Right lobe of liver (tissue), 4 donors: ENCODE measurements around the gene UBE2E2.

ENCODE experiments used
- POLR2A ChIP-seq: fragments of 450-650 bp; IDR thresholded peaks from one replicate; pipeline ENCODE4 v1.6.1; 2017; ENCODE audit warnings: antibody characterized with exemption, mild to moderate bottlenecking
- TF ChIP-seq, protein P1 (sequence below), 4 donors: fragments of 200-600 bp in 3 of 4; fragments of 450-650 bp in 1 of 4; IDR thresholded peaks; one replicate each; pipeline versions ENCODE4 v1.5.1 to v1.8.0; 2016 to 2022; ENCODE audit warnings: antibody characterized with exemption in 4 of 4, mild to moderate bottlenecking in 2 of 4
- donor health status: DM: no; HTN: no; CAD: no.
- donor health status: DM: no; HTN: no; CAD: no.
- donor health status: DM: no; HTN: yes; CAD: no.

DNA sequence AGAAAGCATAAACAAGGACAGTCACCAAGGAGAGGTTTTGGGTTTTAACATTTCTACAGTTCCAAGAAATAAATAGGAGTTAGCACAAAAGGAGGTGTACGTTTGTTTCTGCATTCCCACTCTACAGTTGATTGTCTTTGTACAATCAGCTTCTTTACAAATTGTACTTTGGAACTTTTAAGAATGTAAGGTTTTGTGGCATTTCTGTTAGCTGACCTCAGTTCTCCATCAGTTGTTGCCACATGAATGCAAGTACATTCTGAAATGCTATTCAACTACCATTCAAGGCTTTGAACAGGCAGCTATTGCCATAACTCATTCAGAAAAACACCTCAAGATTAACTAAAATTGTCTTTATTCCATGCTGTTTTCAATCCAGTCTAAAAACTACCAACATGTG, 349.4 kb downstream of the UBE2E2 start:
- TF ChIP-seq, protein P1, sequence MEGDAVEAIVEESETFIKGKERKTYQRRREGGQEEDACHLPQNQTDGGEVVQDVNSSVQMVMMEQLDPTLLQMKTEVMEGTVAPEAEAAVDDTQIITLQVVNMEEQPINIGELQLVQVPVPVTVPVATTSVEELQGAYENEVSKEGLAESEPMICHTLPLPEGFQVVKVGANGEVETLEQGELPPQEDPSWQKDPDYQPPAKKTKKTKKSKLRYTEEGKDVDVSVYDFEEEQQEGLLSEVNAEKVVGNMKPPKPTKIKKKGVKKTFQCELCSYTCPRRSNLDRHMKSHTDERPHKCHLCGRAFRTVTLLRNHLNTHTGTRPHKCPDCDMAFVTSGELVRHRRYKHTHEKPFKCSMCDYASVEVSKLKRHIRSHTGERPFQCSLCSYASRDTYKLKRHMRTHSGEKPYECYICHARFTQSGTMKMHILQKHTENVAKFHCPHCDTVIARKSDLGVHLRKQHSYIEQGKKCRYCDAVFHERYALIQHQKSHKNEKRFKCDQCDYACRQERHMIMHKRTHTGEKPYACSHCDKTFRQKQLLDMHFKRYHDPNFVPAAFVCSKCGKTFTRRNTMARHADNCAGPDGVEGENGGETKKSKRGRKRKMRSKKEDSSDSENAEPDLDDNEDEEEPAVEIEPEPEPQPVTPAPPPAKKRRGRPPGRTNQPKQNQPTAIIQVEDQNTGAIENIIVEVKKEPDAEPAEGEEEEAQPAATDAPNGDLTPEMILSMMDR (IDR thresholded peaks at IDR 0.05) = no peak
- no peak for TF ChIP-seq POLR2A
